Neuronal stem cell (in vitro differentiated cells): ENCODE results near the gene CHST9.

Source experiments
- DNase-seq: peaks from one replicate; pipeline ENCODE4 v3.0.0-alpha.2; 2013; ENCODE audit warnings: low spot score
- H2AFZ ChIP-seq: one replicate; pipeline ENCODE4 v1.6.1; 2013; ENCODE audit warnings: mild to moderate bottlenecking, low read length, inconsistent platforms
- H2AK5ac ChIP-seq: 2 replicates; pipeline ENCODE4 v1.6.1; 2013; ENCODE audit warnings: low read depth, mild to moderate bottlenecking, inconsistent platforms, low read length, moderate library complexity, mixed read lengths
- H2BK120ac ChIP-seq: 2 replicates; pipeline ENCODE4 v1.6.1; 2013; ENCODE audit warnings: low read depth, mild to moderate bottlenecking, inconsistent platforms, low read length, moderate library complexity, mixed read lengths
- H2BK12ac ChIP-seq: one replicate; pipeline ENCODE4 v1.6.1; 2013; ENCODE audit warnings: low read length, inconsistent platforms
- H2BK15ac ChIP-seq: 2 replicates; pipeline ENCODE4 v1.6.1; 2013; ENCODE audit warnings: mild to moderate bottlenecking, low read length, inconsistent platforms, mixed read lengths
- H2BK5ac ChIP-seq: one replicate; pipeline ENCODE4 v1.6.1; 2013; ENCODE audit warnings: inconsistent platforms, mild to moderate bottlenecking, low read length, moderate library complexity
- H3K14ac ChIP-seq: one replicate; pipeline ENCODE4 v1.6.1; 2013; ENCODE audit warnings: low read length, inconsistent platforms
- H3K18ac ChIP-seq: 2 replicates; pipeline ENCODE4 v1.6.1; 2013; ENCODE audit warnings: low read length, inconsistent platforms
- H3K23ac ChIP-seq: 2 replicates; pipeline ENCODE4 v1.6.1; 2013; ENCODE audit warnings: low read depth, mild to moderate bottlenecking, mixed read lengths, low read length, inconsistent platforms; ENCODE audit not compliant: poor library complexity
- H3K27ac ChIP-seq: replicated peaks from 3 replicates; pipeline ENCODE4 v1.5.1; 2013; ENCODE audit warnings: low read length, inconsistent platforms
- H3K27me3 ChIP-seq, 3 experiments: 2 replicates each; pipeline ENCODE4 v1.6.1; 2013; ENCODE audit warnings: low read length in 3 of 3, mild to moderate bottlenecking in 2 of 3, inconsistent platforms in 1 of 3, low read depth in 1 of 3, mixed read lengths in 1 of 3, moderate library complexity in 1 of 3; ENCODE audit not compliant: control insufficient read depth in 3 of 3, insufficient read depth in 3 of 3
- H3K36me3 ChIP-seq, 2 donors: replicated peaks in 1 of 2; 2 replicates each; pipeline ENCODE4 v1.6.1; 2013; ENCODE audit warnings: low read length in 2 of 2; ENCODE audit not compliant: control insufficient read depth in 2 of 2, insufficient read depth in 2 of 2
- H3K4ac ChIP-seq: 2 replicates; pipeline ENCODE4 v1.6.1; 2013; ENCODE audit warnings: inconsistent platforms, mild to moderate bottlenecking, low read length, moderate library complexity
- H3K4me1 ChIP-seq, 2 donors: 1 replicate in 1 of 2; 2 replicates in 1 of 2; pipeline ENCODE4 v1.6.1; 2013; ENCODE audit warnings: low read length in 2 of 2, low read depth in 1 of 2; ENCODE audit not compliant: control insufficient read depth in 2 of 2, insufficient read depth in 1 of 2
- H3K4me2 ChIP-seq: one replicate; pipeline ENCODE4 v1.6.1; 2013; ENCODE audit warnings: mild to moderate bottlenecking, low read length, inconsistent platforms; ENCODE audit not compliant: insufficient read depth, poor library complexity, severe bottlenecking
- H3K4me3 ChIP-seq, 2 donors: 2 replicates each; pipeline ENCODE4 v1.5.1; 2013; ENCODE audit warnings: low read length in 2 of 2, mild to moderate bottlenecking in 2 of 2, inconsistent platforms in 1 of 2, moderate library complexity in 1 of 2
- H3K79me1 ChIP-seq: one replicate; pipeline ENCODE4 v1.6.1; 2013; ENCODE audit warnings: low read depth, mild to moderate bottlenecking, inconsistent platforms, low read length, moderate library complexity
- H3K9ac ChIP-seq: one replicate; pipeline ENCODE4 v1.6.1; 2013; ENCODE audit warnings: mild to moderate bottlenecking, low read depth, low read length, inconsistent platforms; ENCODE audit not compliant: poor library complexity
- H3K9me3 ChIP-seq, 2 donors: replicated peaks in 1 of 2; 2 replicates each; pipeline versions ENCODE3 to v1.6.1; 2013; ENCODE audit warnings: low read length in 2 of 2, mild to moderate bottlenecking in 2 of 2, inconsistent platforms in 1 of 2, low read depth in 1 of 2, mixed read lengths in 1 of 2, moderate library complexity in 1 of 2; ENCODE audit not compliant: control insufficient read depth in 2 of 2, insufficient read depth in 1 of 2
- H4K8ac ChIP-seq: one replicate; pipeline ENCODE4 v1.6.1; 2013; ENCODE audit warnings: low read depth, mild to moderate bottlenecking, inconsistent platforms, low read length, moderate library complexity
- H4K91ac ChIP-seq: one replicate; pipeline ENCODE4 v1.6.1; 2013; ENCODE audit warnings: low read length, low read depth, mild to moderate bottlenecking, inconsistent platforms; ENCODE audit not compliant: poor library complexity
- WGBS, 2 donors: extraction: QIAGEN DNeasy Blood & Tissue Kit; methylation state at CpG; one replicate each; pipeline ENCODE4 v1.1.7; 2013; ENCODE audit warnings: missing lambda C conversion rate in 2 of 2, mixed read lengths in 1 of 2; ENCODE audit not compliant: insufficient read length in 2 of 2, insufficient replicate concordance in 1 of 2; ENCODE audit errors: extremely low coverage in 2 of 2; 5-methylcytosine and 5-hydroxymethylcytosine counted together

The CHST9 gene

GRCh38 chr18:27175245-27175644 is 9.9 kb downstream of the CHST9 start:
- H3K18ac ChIP-seq = no peak overlapping the region
- no peak overlapping the region for H2BK15ac ChIP-seq
- H3K27me3 ChIP-seq = no peaks in the 10 kb centered on the region
- H2BK12ac ChIP-seq = no peak overlapping the region
- no peak overlapping the region for H3K23ac ChIP-seq
- H3K27ac ChIP-seq = no peak overlapping the region
- H2AFZ ChIP-seq = no peak overlapping the region
- no peaks in the 10 kb centered on the region for H3K79me1 ChIP-seq
- no peak for DNase-seq
- H2BK120ac ChIP-seq = no peak overlapping the region
- no peak overlapping the region for H3K4me3 ChIP-seq
- no peak overlapping the region for H3K9ac ChIP-seq
- H4K8ac ChIP-seq = no peak overlapping the region
- no CpG with 5 or more reads among the region's 2 CpGs for WGBS, 2 donors
- H3K36me3 ChIP-seq = no peaks in the 10 kb centered on the region
- no peak overlapping the region for H2BK5ac ChIP-seq
- no peak overlapping the region for H4K91ac ChIP-seq
- H3K4me1 ChIP-seq = peaks cover 4 to 7% of the 10 kb centered on the region in 2 donors
- no peak overlapping the region for H3K14ac ChIP-seq
- H3K4me2 ChIP-seq = no peak overlapping the region
- no peak overlapping the region for H2AK5ac ChIP-seq
- H3K9me3 ChIP-seq = no peaks in the 10 kb centered on the region
- no peak overlapping the region for H3K4ac ChIP-seq

- H4K91ac ChIP-seq = no peak overlapping the region
- H2AK5ac ChIP-seq = no peak overlapping the region
- H3K4ac ChIP-seq = no peak overlapping the region
- no peak overlapping the region for H3K4me2 ChIP-seq
- no peak overlapping the region for H3K23ac ChIP-seq
- no peaks in the 10 kb centered on the region for H3K36me3 ChIP-seq
- no peak overlapping the region for H2BK12ac ChIP-seq
- no peak overlapping the region for H4K8ac ChIP-seq
- H2BK120ac ChIP-seq = no peak overlapping the region
- H3K79me1 ChIP-seq = no peaks in the 10 kb centered on the region
- H3K27ac ChIP-seq = no peak overlapping the region
- H3K27me3 ChIP-seq = no peaks in the 10 kb centered on the region
- no peak overlapping the region for H3K14ac ChIP-seq
- H3K9me3 ChIP-seq = no peaks in the 10 kb centered on the region
- H3K4me3 ChIP-seq = no peak overlapping the region
- H2BK5ac ChIP-seq = no peak overlapping the region
- DNase-seq = no peak
- no peak overlapping the region for H2AFZ ChIP-seq
- H3K4me1 ChIP-seq = peaks cover 4 to 7% of the 10 kb centered on the region in 2 donors
- WGBS, 2 donors = no CpG with 5 or more reads among the region's 1 CpG
- no peak overlapping the region for H3K9ac ChIP-seq
- H2BK15ac ChIP-seq = no peak overlapping the region
- no peak overlapping the region for H3K18ac ChIP-seq
These were observed 13.1 kb downstream of the CHST9 start for GRCh38 chr18:27171993-27172392.

GRCh38 chr18:27165412-27165811 is 19.7 kb downstream of the CHST9 start:
- Histone ChIP-seq H4K8ac (no peak overlapping the region), H2BK12ac (no peak overlapping the region), H3K9ac (no peak overlapping the region), H3K4ac (no peak overlapping the region), H2BK15ac (no peak overlapping the region), H3K4me1 (no peaks in the 10 kb centered on the region), H3K23ac (no peak overlapping the region), H2AK5ac (no peak overlapping the region), H3K9me3 (no peaks in the 10 kb centered on the region), H4K91ac (no peak overlapping the region), H3K18ac (no peak overlapping the region), H3K27me3 (no peaks in the 10 kb centered on the region), H2AFZ (no peak overlapping the region), H3K4me2 (no peak overlapping the region), H2BK5ac (no peak overlapping the region), H3K14ac (no peak overlapping the region), H3K79me1 (no peaks in the 10 kb centered on the region), H3K27ac (no peak overlapping the region), H2BK120ac (no peak overlapping the region), H3K4me3 (no peak overlapping the region), H3K36me3 (no peaks in the 10 kb centered on the region)
- no peak for DNase-seq
- no CpG with 5 or more reads among the region's 1 CpG for WGBS, 2 donors

GRCh38 chr18:27164905-27165304 is 20.2 kb downstream of the CHST9 start:
- H4K91ac ChIP-seq = no peak overlapping the region
- H3K23ac ChIP-seq = no peak overlapping the region
- H3K79me1 ChIP-seq = no peaks in the 10 kb centered on the region
- no peaks in the 10 kb centered on the region for H3K36me3 ChIP-seq
- no peak overlapping the region for H4K8ac ChIP-seq
- H3K18ac ChIP-seq = no peak overlapping the region
- DNase-seq = no peak
- H3K4me1 ChIP-seq = no peaks in the 10 kb centered on the region
- no peak overlapping the region for H2AFZ ChIP-seq
- H3K9me3 ChIP-seq = no peaks in the 10 kb centered on the region
- H2BK12ac ChIP-seq = no peak overlapping the region
- H3K4me3 ChIP-seq = no peak overlapping the region
- H3K27me3 ChIP-seq = no peaks in the 10 kb centered on the region
- H2AK5ac ChIP-seq = no peak overlapping the region
- no peak overlapping the region for H3K27ac ChIP-seq
- H2BK15ac ChIP-seq = no peak overlapping the region
- WGBS, 2 donors = no CpG with 5 or more reads among the region's 3 CpGs
- no peak overlapping the region for H3K9ac ChIP-seq
- no peak overlapping the region for H2BK120ac ChIP-seq
- H2BK5ac ChIP-seq = no peak overlapping the region
- H3K4ac ChIP-seq = no peak overlapping the region
- H3K14ac ChIP-seq = no peak overlapping the region
- H3K4me2 ChIP-seq = no peak overlapping the region
